B cell (primary cell): Measurements from ENCODE around the gene SH3BGRL3. TPM values are rescaled to one million over a fixed set of nuclear protein-coding genes. Genes with fewer than 3 reads are reported as not detected.

ENCODE experiments used
- ATAC-seq: fragments of 200-7000 bp; cut with Tn5 transposase; one replicate; pipeline ENCODE4 v1.10.0; 2021; ENCODE audit warnings: low read depth, mild to moderate bottlenecking, moderate number of reproducible peaks, moderate library complexity
- CTCF ChIA-PET: fragments of 350-600 bp; sonication (Branson Sonifier 250); formaldehyde crosslinking; loops from one replicate; lab custom pipeline; 2021; ENCODE audit warnings: antibody characterized with exemption, inconsistent platforms; lab: Charles Lee
- POLR2A ChIA-PET: fragments of 350-600 bp; sonication (Branson Sonifier 250); formaldehyde crosslinking; loops from one replicate; lab custom pipeline; 2021; ENCODE audit warnings: antibody characterized with exemption; lab: Charles Lee
- DNase-seq: peaks from one replicate; pipeline ENCODE4 v3.0.0; 2013
- H2AFZ ChIP-seq: 2 replicates; pipeline ENCODE4 v1.6.1; 2012; ENCODE audit warnings: mild to moderate bottlenecking, low read depth, low read length; ENCODE audit not compliant: insufficient read depth, poor library complexity, severe bottlenecking
- H3K27ac ChIP-seq, 2 donors: 1 replicate in 1 of 2; 2 replicates in 1 of 2; pipeline ENCODE4 v1.5.1; 2012 to 2013; ENCODE audit warnings: low read length in 2 of 2, mild to moderate bottlenecking in 2 of 2, moderate library complexity in 1 of 2
- H3K27me3 ChIP-seq, 4 experiments: fragments of 200-600 bp in 1 of 4; sonication (generic) in 1 of 4; replicated peaks in 1 of 4; 1 replicate in 2 of 4; 2 replicates in 2 of 4; pipeline versions ENCODE4 v1.6.1 to v1.7.0; 2013 to 2016; ENCODE audit warnings: low read length in 3 of 4, mild to moderate bottlenecking in 2 of 4, mixed read lengths in 1 of 4, moderate library complexity in 1 of 4; ENCODE audit not compliant: insufficient read depth in 4 of 4, control insufficient read depth in 3 of 4; ENCODE audit errors: control extremely low read depth in 1 of 4
- H3K36me3 ChIP-seq, 2 experiments: replicated peaks in 1 of 2; 1 replicate in 1 of 2; 2 replicates in 1 of 2; pipeline versions ENCODE4 v1.6.1 to v1.7.1; 2013; ENCODE audit warnings: low read length in 1 of 2; ENCODE audit not compliant: insufficient read depth in 2 of 2, control insufficient read depth in 1 of 2; ENCODE audit errors: control extremely low read depth in 1 of 2, extremely low read depth in 1 of 2
- H3K4me1 ChIP-seq, 2 donors: fragments of 200-600 bp in 1 of 2; sonication (generic) in 1 of 2; 1 replicate in 1 of 2; 2 replicates in 1 of 2; pipeline versions ENCODE4 v1.5.1 to v1.6.1; 2013 to 2017; ENCODE audit warnings: low read length in 2 of 2; ENCODE audit not compliant: control insufficient read depth in 2 of 2, insufficient read depth in 2 of 2
- H3K4me2 ChIP-seq: replicated peaks from 2 replicates; pipeline ENCODE3; 2012; ENCODE audit warnings: mild to moderate bottlenecking, low read depth, low read length; ENCODE audit not compliant: poor library complexity, severe bottlenecking
- H3K4me3 ChIP-seq, 5 experiments: fragments of 200-600 bp in 1 of 5; sonication (generic) in 1 of 5; 1 replicate in 3 of 5; 2 replicates in 2 of 5; pipeline versions ENCODE4 v1.5.1 to v1.7.0; 2011 to 2016; ENCODE audit warnings: low read length in 4 of 5, mild to moderate bottlenecking in 4 of 5, low read depth in 2 of 5, control low read depth in 1 of 5, moderate library complexity in 1 of 5; ENCODE audit not compliant: insufficient read depth in 1 of 5; ENCODE audit errors: control extremely low read depth in 1 of 5, extremely low read depth in 1 of 5
- H3K79me2 ChIP-seq: fragments of 200-600 bp; sonication (generic); one replicate; pipeline ENCODE4 v1.6.0; 2016; ENCODE audit warnings: low read length; ENCODE audit not compliant: control insufficient read depth, insufficient read depth
- H3K9ac ChIP-seq: fragments of 200-600 bp; sonication (generic); 2 replicates; pipeline ENCODE4 v1.6.1; 2017; ENCODE audit warnings: mild to moderate bottlenecking, low read length, moderate library complexity
- H3K9me3 ChIP-seq, 3 donors: one replicate each; pipeline versions ENCODE4 v1.6.1 to v1.7.1; 2013; ENCODE audit warnings: low read length in 2 of 3; ENCODE audit not compliant: control insufficient read depth in 2 of 3, insufficient read depth in 1 of 3; ENCODE audit errors: control extremely low read depth in 1 of 3
- H4K20me1 ChIP-seq: 2 replicates; pipeline ENCODE4 v1.6.0; 2012; ENCODE audit warnings: mild to moderate bottlenecking, low read length; ENCODE audit not compliant: insufficient read depth, control insufficient read depth, poor library complexity, severe bottlenecking
- H3K27ac Mint-ChIP-seq: one replicate; pipeline ENCODE4 v1.8.0; 2021; ENCODE audit warnings: mixed read lengths
- H3K27me3 Mint-ChIP-seq: one replicate; pipeline ENCODE4 v1.8.0; 2021; ENCODE audit warnings: mixed read lengths
- H3K4me1 Mint-ChIP-seq: one replicate; pipeline ENCODE4 v1.8.0; 2021; ENCODE audit warnings: mixed read lengths
- H3K4me3 Mint-ChIP-seq: one replicate; pipeline ENCODE4 v1.8.0; 2021; ENCODE audit warnings: mixed read lengths
- H3K9me3 Mint-ChIP-seq: one replicate; pipeline ENCODE4 v1.8.0; 2022; ENCODE audit warnings: mixed read lengths; ENCODE audit not compliant: insufficient read depth
- EZH2 ChIP-seq: IDR thresholded peaks from 2 replicates; pipeline ENCODE4 v1.6.1; 2012; ENCODE audit warnings: borderline replicate concordance, low read depth, mild to moderate bottlenecking, moderate library complexity, low read length; ENCODE audit not compliant: insufficient read depth, poor library complexity, severe bottlenecking
- WGBS: methylation state at CpG from one replicate; pipeline ENCODE4 v1.1.5; 2013; ENCODE audit warnings: missing lambda C conversion rate; ENCODE audit not compliant: insufficient coverage; 5-methylcytosine and 5-hydroxymethylcytosine counted together
- intact Hi-C: fragments of 100-400 bp; cut with micrococcal nuclease; formaldehyde crosslinking; loops from one replicate; pipeline ENCODE4 v1.10.0; 2022
- polyA plus RNA-seq: library from polyadenylated mRNA; depleted of rRNA; stranded (reverse); fragments of >200 nt; gene quantifications from 2 replicates; pipeline ENCODE4 v1.2.3, GENCODE V29; 2012
- total RNA-seq, 2 donors: library from RNA; stranded (reverse); fragments of 120-200 nt in 1 of 2; gene quantifications; 1 replicate in 1 of 2; 2 replicates in 1 of 2; pipeline versions ENCODE4 v1.2.3 to v1.2.4, GENCODE V29; 2013 to 2022
- TF ChIP-seq, protein P1 (sequence below): fragments of 200-600 bp; IDR thresholded peaks from one replicate; pipeline ENCODE4 v1.8.0; 2022; ENCODE audit warnings: antibody characterized with exemption, mild to moderate bottlenecking

The SH3BGRL3 gene
- total and polyA plus RNA-seq, 2 donors (not counting 1 experiment from before 2014, with no cell fraction given): 150 to 232 TPM

DNA sequence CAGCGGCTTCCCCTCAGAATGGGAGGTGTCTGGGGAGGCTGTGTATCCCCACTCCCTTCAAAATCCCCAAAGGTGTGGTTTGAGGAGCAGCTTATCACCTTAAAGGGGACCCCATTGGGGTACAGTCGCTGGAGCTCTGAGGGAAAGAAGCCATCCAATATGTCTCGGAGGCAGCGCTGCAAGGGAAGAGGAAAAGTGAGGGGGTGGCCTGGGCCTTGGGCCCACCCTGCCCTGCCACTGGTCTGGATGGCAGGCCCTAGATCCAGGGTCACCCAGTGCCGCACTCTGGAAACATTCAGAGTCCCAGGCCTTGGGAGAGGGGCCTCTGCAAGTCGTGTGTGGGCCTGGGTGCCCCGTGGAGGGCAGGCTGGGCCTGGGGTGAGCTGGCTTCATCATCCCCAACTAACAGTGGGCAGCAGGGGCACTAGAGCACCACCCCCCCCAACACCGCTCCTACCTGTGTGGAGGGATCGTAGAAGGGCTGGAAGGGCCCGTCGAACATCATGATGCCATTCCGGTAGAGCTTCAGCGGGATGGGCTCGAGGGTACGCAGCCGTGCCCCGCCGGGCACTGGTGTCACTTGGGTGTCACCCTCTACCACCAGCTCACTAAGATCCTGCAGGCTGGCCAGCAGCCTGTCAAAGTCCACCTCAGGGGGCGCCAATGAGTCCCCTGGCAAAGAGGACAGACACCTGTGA lies 5.6 kb downstream of the SH3BGRL3 start:
- Histone ChIP-seq H3K79me2 (peaks cover 28% of the 10 kb centered on the region), H3K9ac (peak overlapping the region; percentile 6), H3K27ac (peak overlapping the region; percentile 93 to 96), H3K36me3 (peaks cover 2 to 19% of the 10 kb centered on the region in 2 experiments), H2AFZ (peak overlapping the region; percentile 41), H3K4me3 (peak overlapping the region in 1 of 5 experiments; percentile 18), H4K20me1 (peaks cover 16% of the 10 kb centered on the region), H3K4me1 (peaks cover 84 to 94% of the 10 kb centered on the region in 2 donors), H3K9me3 (no peaks in the 10 kb centered on the region), H3K27me3 (no peaks in the 10 kb centered on the region), H3K4me2 (peak overlapping the region; percentile 65)
- ChIA-PET POLR2A (interaction anchor here (0.6 to 21.9 kb wide), 8 partner anchors 9 to 147 kb away, joined by 3 to 1239 read pairs (median 12); partner anchors contain the start of genes CD52, CEP85, DHDDS and UBXN11), CTCF (interaction anchor here (1.2 to 26.4 kb wide), 13 partner anchors 8 to 186 kb away, joined by 3 to 1400 read pairs (median 7); partner anchors contain the start of genes CD52, CEP85, DHDDS and SH3BGRL3)
- Mint-ChIP-seq H3K4me3 (peak overlapping the region; percentile 87), H3K9me3 (no peaks in the 10 kb centered on the region), H3K27me3 (no peaks in the 10 kb centered on the region), H3K27ac (peak overlapping the region; percentile 97), H3K4me1 (peaks cover 94% of the 10 kb centered on the region)
- 92% methylated on average over 14 of the region's 19 CpGs for WGBS
- DNase-seq (peak; percentile 61), ATAC-seq (no peak)
- intact Hi-C loops: loop anchor here (1.0 to 10.0 kb wide), 6 partner anchors 36 to 1889 kb away; partner anchors contain the start of genes CEP85, HMGN2, PDIK1L and PTAFR
- TF ChIP-seq EZH2: no peak
- TF ChIP-seq, protein P1, sequence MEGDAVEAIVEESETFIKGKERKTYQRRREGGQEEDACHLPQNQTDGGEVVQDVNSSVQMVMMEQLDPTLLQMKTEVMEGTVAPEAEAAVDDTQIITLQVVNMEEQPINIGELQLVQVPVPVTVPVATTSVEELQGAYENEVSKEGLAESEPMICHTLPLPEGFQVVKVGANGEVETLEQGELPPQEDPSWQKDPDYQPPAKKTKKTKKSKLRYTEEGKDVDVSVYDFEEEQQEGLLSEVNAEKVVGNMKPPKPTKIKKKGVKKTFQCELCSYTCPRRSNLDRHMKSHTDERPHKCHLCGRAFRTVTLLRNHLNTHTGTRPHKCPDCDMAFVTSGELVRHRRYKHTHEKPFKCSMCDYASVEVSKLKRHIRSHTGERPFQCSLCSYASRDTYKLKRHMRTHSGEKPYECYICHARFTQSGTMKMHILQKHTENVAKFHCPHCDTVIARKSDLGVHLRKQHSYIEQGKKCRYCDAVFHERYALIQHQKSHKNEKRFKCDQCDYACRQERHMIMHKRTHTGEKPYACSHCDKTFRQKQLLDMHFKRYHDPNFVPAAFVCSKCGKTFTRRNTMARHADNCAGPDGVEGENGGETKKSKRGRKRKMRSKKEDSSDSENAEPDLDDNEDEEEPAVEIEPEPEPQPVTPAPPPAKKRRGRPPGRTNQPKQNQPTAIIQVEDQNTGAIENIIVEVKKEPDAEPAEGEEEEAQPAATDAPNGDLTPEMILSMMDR: no peak
